Hippocampal formation (tissue), 2 donors: ENCODE data around the gene CFAP92.

Experiments
- DNase-seq, 2 donors: peaks; one replicate each; lab custom pipeline; 2025; lab: John Stamatoyannopoulos, UW

The CFAP92 gene

GRCh38 chr3:128863560-128863959 is 130.3 kb downstream of the CFAP92 start:
- no peak for DNase-seq

DNA sequence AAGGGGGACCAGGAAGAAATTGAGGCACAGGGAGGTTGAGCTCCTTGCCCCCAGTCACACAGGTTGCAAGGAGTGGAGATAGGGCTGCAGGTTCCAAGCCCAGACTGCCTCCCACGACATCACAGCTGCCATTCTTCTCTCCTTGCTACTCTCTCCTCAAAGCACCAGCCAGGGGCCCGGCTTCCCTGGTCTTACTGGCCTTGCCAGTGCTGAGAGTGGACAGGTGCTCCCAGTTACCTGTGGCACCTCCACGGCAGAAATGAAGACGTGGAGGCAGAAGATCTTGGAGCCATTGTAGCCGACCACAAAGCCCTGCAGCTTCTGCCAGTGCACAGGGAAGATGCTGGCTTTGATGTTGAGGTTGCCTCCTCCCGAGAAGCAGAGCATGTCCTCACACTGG is 132.4 kb downstream of the CFAP92 start:
- no peak for DNase-seq
